Measurements from ENCODE around the gene SHISA7. TPM values are rescaled to one million over a fixed set of nuclear protein-coding genes. Genes with fewer than 3 reads are reported as not detected.

Gene SHISA7
- total RNA-seq, 4 donors from 2014 or later: under 0.01 to 0.13 TPM; not detected in 2

- intact Hi-C loops (cut with DNase I): no loop called here
- Histone ChIP-seq H3K36me3 (no peaks in the 10 kb centered on the region), H3K27me3 (no peaks in the 10 kb centered on the region), H3K9me3 (no peaks in the 10 kb centered on the region), H3K4me1 (peaks cover 13 to 18% (median 16%) of the 10 kb centered on the region in 4 donors), H3K4me3 (no peak overlapping the region), H3K27ac (replicated peaks in 1 of 4) (no peak overlapping the region)
- TF ChIP-seq POLR2AphosphoS5 (IDR thresholded peaks at IDR 0.05) (no peak), CTCF (IDR thresholded peaks at IDR 0.05) (no peak), POLR2A (IDR thresholded peaks at IDR 0.05; ENCODE audit: low read depth) (no peak), EP300 (IDR thresholded peaks at IDR 0.05) (no peak)
- WGBS: 85% methylated on average over 13 of the region's 13 CpGs
- DNase-seq (ENCODE audit: extremely low spot score): no peak
Observed at GRCh38 chr19:55471266-55471665, 28.2 kb upstream of the SHISA7 start.

GRCh38 chr19:55468054-55468393 lies 24.9 kb upstream of the SHISA7 start:
- H3K27me3 ChIP-seq: no peaks in the 10 kb centered on the region
- H3K4me3 ChIP-seq: no peak overlapping the region
- peaks cover 8 to 10% (median 9%) of the 10 kb centered on the region in 4 donors for H3K4me1 ChIP-seq
- no peak for DNase-seq (ENCODE audit: extremely low spot score)
- intact Hi-C loops (cut with DNase I): no loop called here
- H3K36me3 ChIP-seq: no peaks in the 10 kb centered on the region
- no peak for TF ChIP-seq EP300 (IDR thresholded peaks at IDR 0.05)
- TF ChIP-seq CTCF (IDR thresholded peaks at IDR 0.05): no peak
- no peak for TF ChIP-seq POLR2AphosphoS5 (IDR thresholded peaks at IDR 0.05)
- no peak for TF ChIP-seq POLR2A (IDR thresholded peaks at IDR 0.05; ENCODE audit: low read depth)
- H3K27ac ChIP-seq (replicated peaks in 1 of 4): no peak overlapping the region
- WGBS: 38% methylated on average over 4 of the region's 4 CpGs
- H3K9me3 ChIP-seq: no peaks in the 10 kb centered on the region

- no peaks in the 10 kb centered on the region for H3K9me3 ChIP-seq
- DNase-seq (ENCODE audit: extremely low spot score): no peak
- 49% methylated on average over 15 of the region's 29 CpGs for WGBS
- H3K4me1 ChIP-seq: peaks cover 8 to 15% (median 12%) of the 10 kb centered on the region in 4 donors
- H3K27ac ChIP-seq (replicated peaks in 1 of 4): peak overlapping the region in 1 of 4 donors; percentile 42
- intact Hi-C loops (cut with DNase I): loop anchor here (1.0 kb wide), 1 partner anchor 37 kb away; no protein-coding TSS in a partner anchor
- no peaks in the 10 kb centered on the region for H3K36me3 ChIP-seq
- H3K4me3 ChIP-seq: no peak overlapping the region
- no peaks in the 10 kb centered on the region for H3K27me3 ChIP-seq
- TF ChIP-seq CTCF (IDR thresholded peaks at IDR 0.05) (peak in 2 of 3 experiments; percentile 96 to 97), POLR2A (IDR thresholded peaks at IDR 0.05; ENCODE audit: low read depth) (no peak), POLR2AphosphoS5 (IDR thresholded peaks at IDR 0.05) (peak; percentile 19 to 65)
Observed at GRCh38 chr19:55467236-55468053, 24.3 kb upstream of the SHISA7 start.

- no peak for DNase-seq (ENCODE audit: extremely low spot score)
- Histone ChIP-seq H3K27me3 (no peaks in the 10 kb centered on the region), H3K9me3 (no peaks in the 10 kb centered on the region), H3K36me3 (no peaks in the 10 kb centered on the region), H3K4me1 (peaks cover 13 to 23% (median 18%) of the 10 kb centered on the region in 4 donors), H3K4me3 (no peak overlapping the region), H3K27ac (replicated peaks in 1 of 4) (no peak overlapping the region)
- WGBS: 86% methylated on average over 4 of the region's 4 CpGs
- intact Hi-C loops (cut with DNase I): no loop called here
- no peak for TF ChIP-seq CTCF (IDR thresholded peaks at IDR 0.05)
- no peak for TF ChIP-seq POLR2A (IDR thresholded peaks at IDR 0.05; ENCODE audit: low read depth)
- TF ChIP-seq EP300 (IDR thresholded peaks at IDR 0.05): no peak
- no peak for TF ChIP-seq POLR2AphosphoS5 (IDR thresholded peaks at IDR 0.05)
Observed at GRCh38 chr19:55466241-55466614, 23.1 kb upstream of the SHISA7 start.

Measured in esophagus muscularis mucosa (tissue), 4 donors.